K562 (cell line): ENCODE data around the gene TTLL12.

ENCODE experiments used
- ASH1L ChIP-seq: fragments of 450-650 bp; IDR thresholded peaks from 2 replicates; pipeline ENCODE4 v1.6.1; 2018; ENCODE audit warnings: borderline replicate concordance, mild to moderate bottlenecking, low read depth; ENCODE audit not compliant: partially characterized antibody
- CTCF ChIP-seq, 3 experiments: IDR thresholded peaks in 2 of 3; conservative IDR thresholded peaks in 1 of 3; 2 replicates each; pipeline ENCODE4 v1.5.1; 2011 to 2012; ENCODE audit warnings: low read length in 3 of 3, mild to moderate bottlenecking in 3 of 3, control low read depth in 2 of 3, improper control_type of control experiment in 1 of 3, inconsistent platforms in 1 of 3, low read depth in 1 of 3, mixed read lengths in 1 of 3, moderate library complexity in 1 of 3; ENCODE audit not compliant: insufficient read depth in 2 of 3
- EZH2 ChIP-seq: IDR thresholded peaks from 2 replicates; pipeline ENCODE4 v1.6.1; 2012; ENCODE audit warnings: low read depth, mild to moderate bottlenecking, inconsistent platforms, low read length, borderline replicate concordance
- MIER1 ChIP-seq: fragments of 450-650 bp; IDR thresholded peaks from 2 replicates; pipeline ENCODE4 v1.6.1; 2016; ENCODE audit warnings: antibody characterized with exemption, mild to moderate bottlenecking, low read depth
- POLR2AphosphoS2 ChIP-seq: IDR thresholded peaks from 2 replicates; pipeline ENCODE4 v1.6.1; 2012; ENCODE audit warnings: low read length, improper control_type of control experiment
- RCOR1 ChIP-seq, 2 experiments: IDR thresholded peaks; 2 replicates each; pipeline ENCODE4 v1.6.1; 2012; ENCODE audit warnings: low read depth in 2 of 2, low read length in 2 of 2, borderline replicate concordance in 1 of 2, improper control_type of control experiment in 1 of 2
- SP2 ChIP-seq: IDR thresholded peaks from 2 replicates; pipeline ENCODE4 v1.6.1; 2011; ENCODE audit warnings: mild to moderate bottlenecking, low read depth, low read length, moderate library complexity; ENCODE audit not compliant: poor library complexity, severe bottlenecking; ENCODE audit errors: extremely low read depth
- TEAD4 ChIP-seq, 2 experiments: sonication (generic) in 1 of 2; formaldehyde crosslinking in 1 of 2; IDR thresholded peaks; 2 replicates each; pipeline versions ENCODE4 v1.6.1 to v1.8.0; 2012 to 2022; ENCODE audit warnings: borderline replicate concordance in 1 of 2, inconsistent platforms in 1 of 2, low read length in 1 of 2, mild to moderate bottlenecking in 1 of 2, missing genetic modification reagents in 1 of 2
- TGIF2 ChIP-seq: sonication (generic); formaldehyde crosslinking; IDR thresholded peaks from 2 replicates; pipeline ENCODE4 v1.8.1; 2022; ENCODE audit warnings: mild to moderate bottlenecking, missing genetic modification reagents, moderate library complexity
- USF2 ChIP-seq: sonication (generic); formaldehyde crosslinking; IDR thresholded peaks from 2 replicates; pipeline ENCODE4 v1.5.0; 2020; ENCODE audit warnings: missing genetic modification reagents
- ZBTB33 ChIP-seq: sonication (generic); formaldehyde crosslinking; IDR thresholded peaks from 2 replicates; pipeline ENCODE4 v1.8.1; 2023; ENCODE audit warnings: mild to moderate bottlenecking, missing genetic modification reagents
- ZNF449 ChIP-seq: fragments of 250-450 bp; sonication (Bioruptor Pico); IDR thresholded peaks from 2 replicates; pipeline ENCODE4 v1.8.0; 2022; ENCODE audit warnings: moderate library complexity, mild to moderate bottlenecking, inconsistent platforms

- no peak for TF ChIP-seq EZH2
- no peak for TF ChIP-seq ASH1L
- no peak for TF ChIP-seq POLR2AphosphoS2
- TF ChIP-seq ZBTB33, result no peak
- no peak for TF ChIP-seq RCOR1 (IDR thresholded peaks at IDR 0.05; ENCODE audit: borderline replicate concordance in 1 of 2, low read depth in 2 of 2, low read length in 2 of 2)
- TF ChIP-seq SP2, result no peak
- TF ChIP-seq CTCF (IDR thresholded peaks at IDR 0.05 in 2 of 3, conservative IDR thresholded peaks at IDR 0.05 in 1 of 3; ENCODE audit: insufficient read depth in 2 of 3, low read depth in 1 of 3, low read length in 3 of 3), result no peak
- no peak for TF ChIP-seq MIER1
- TF ChIP-seq TGIF2 (CRISPR knock-in tag), result no peak
- no peak for TF ChIP-seq TEAD4 (IDR thresholded peaks at IDR 0.05; ENCODE audit: low read length)
- TF ChIP-seq TEAD4 (CRISPR knock-in tag; IDR thresholded peaks at IDR 0.05; ENCODE audit: borderline replicate concordance), result no peak
- TF ChIP-seq ZNF449 (CRISPR knock-in tag), result no peak
- TF ChIP-seq USF2, result no peak
Measured at GRCh38 chr22:43228863-43229262, 41.9 kb upstream of the TTLL12 start.
